Transverse colon (tissue), 4 donors: ENCODE data around the gene TWIST1. TPM values are rescaled to one million over a fixed set of nuclear protein-coding genes. Genes with fewer than 3 reads are reported as not detected.

Experiments
- DNase-seq: peaks from one replicate; pipeline ENCODE4 v3.0.0-alpha.2; 2019
- H3K27ac ChIP-seq, 4 donors: fragments of 200-600 bp; sonication (generic); 2 replicates each; pipeline ENCODE4 v1.5.1; 2016 to 2018; ENCODE audit warnings: inconsistent platforms in 4 of 4
- H3K27me3 ChIP-seq: fragments of 200-600 bp; sonication (generic); 2 replicates; pipeline ENCODE4 v1.5.1; 2017; ENCODE audit warnings: inconsistent platforms
- H3K36me3 ChIP-seq, 4 donors: fragments of 200-600 bp; sonication (generic); 2 replicates each; pipeline ENCODE4 v1.5.1; 2017 to 2019; ENCODE audit warnings: inconsistent platforms in 4 of 4
- H3K4me1 ChIP-seq, 4 donors: fragments of 200-600 bp; sonication (generic); 2 replicates each; pipeline ENCODE4 v1.5.1; 2017 to 2020; ENCODE audit warnings: inconsistent platforms in 4 of 4
- H3K4me3 ChIP-seq, 4 donors: fragments of 200-600 bp; sonication (generic); 1 replicate in 1 of 4; 2 replicates in 3 of 4; pipeline versions ENCODE4 v1.5.1 to v1.6.1; 2017 to 2019; ENCODE audit warnings: inconsistent platforms in 4 of 4
- H3K9me3 ChIP-seq, 2 donors: fragments of 200-600 bp; sonication (generic); 2 replicates each; pipeline ENCODE4 v1.5.1; 2017 to 2019; ENCODE audit warnings: inconsistent platforms in 2 of 2
- EP300 ChIP-seq: sonication (generic); formaldehyde crosslinking; IDR thresholded peaks from one replicate; pipeline ENCODE4 v1.6.1; 2017; ENCODE audit warnings: antibody characterized with exemption, low read depth
- POLR2A ChIP-seq: fragments of 450-650 bp; IDR thresholded peaks from one replicate; pipeline ENCODE4 v1.6.1; 2016; ENCODE audit warnings: antibody characterized with exemption, mild to moderate bottlenecking, moderate library complexity
- POLR2AphosphoS5 ChIP-seq, 3 donors: sonication (generic); formaldehyde crosslinking; IDR thresholded peaks; one replicate each; pipeline ENCODE4 v1.6.1; 2016; ENCODE audit warnings: antibody characterized with exemption in 3 of 3
- WGBS, 2 donors: methylation state at CpG; one replicate each; pipeline ENCODE4 v1.1.5; 2018; ENCODE audit warnings: low coverage in 1 of 2; 5-methylcytosine and 5-hydroxymethylcytosine counted together
- in situ Hi-C, 4 donors: fragments of 200-750 bp; cut with MboI; loops; one replicate each; pipeline versions ENCODE4 v1.15.0 to v1.15.1; 2017; ENCODE audit warnings: low sequenced_read_pairs in 3 of 4, low pct_ligation_motif_present in 1 of 4, low pct_unique_long_range_greater_than_20kb in 1 of 4
- intact Hi-C: fragments of 100-400 bp; cut with DNase I; formaldehyde crosslinking; loops from one replicate; pipeline ENCODE4 v1.15.1; 2023; ENCODE audit warnings: low total_unique reads
- total RNA-seq, 4 donors: library from RNA; depleted of rRNA; stranded (reverse); fragments of >200 nt; gene quantifications; one replicate each; pipeline ENCODE4 v1.1.0, GENCODE V29; 2016
- TF ChIP-seq, protein P1 (sequence below), 5 experiments: fragments of 200-600 bp in 3 of 5; fragments of 450-650 bp in 2 of 5; sonication (generic) in 3 of 5; IDR thresholded peaks; 1 replicate in 2 of 5; 2 replicates in 3 of 5; pipeline ENCODE4 v1.5.1; 2016 to 2017; ENCODE audit warnings: antibody characterized with exemption in 5 of 5, inconsistent platforms in 3 of 5, mild to moderate bottlenecking in 2 of 5, moderate library complexity in 1 of 5

The TWIST1 gene
- total RNA-seq = under 1 TPM in 2 of 4 donors, not detected in 2; 0.41 to 0.64 TPM

DNA sequence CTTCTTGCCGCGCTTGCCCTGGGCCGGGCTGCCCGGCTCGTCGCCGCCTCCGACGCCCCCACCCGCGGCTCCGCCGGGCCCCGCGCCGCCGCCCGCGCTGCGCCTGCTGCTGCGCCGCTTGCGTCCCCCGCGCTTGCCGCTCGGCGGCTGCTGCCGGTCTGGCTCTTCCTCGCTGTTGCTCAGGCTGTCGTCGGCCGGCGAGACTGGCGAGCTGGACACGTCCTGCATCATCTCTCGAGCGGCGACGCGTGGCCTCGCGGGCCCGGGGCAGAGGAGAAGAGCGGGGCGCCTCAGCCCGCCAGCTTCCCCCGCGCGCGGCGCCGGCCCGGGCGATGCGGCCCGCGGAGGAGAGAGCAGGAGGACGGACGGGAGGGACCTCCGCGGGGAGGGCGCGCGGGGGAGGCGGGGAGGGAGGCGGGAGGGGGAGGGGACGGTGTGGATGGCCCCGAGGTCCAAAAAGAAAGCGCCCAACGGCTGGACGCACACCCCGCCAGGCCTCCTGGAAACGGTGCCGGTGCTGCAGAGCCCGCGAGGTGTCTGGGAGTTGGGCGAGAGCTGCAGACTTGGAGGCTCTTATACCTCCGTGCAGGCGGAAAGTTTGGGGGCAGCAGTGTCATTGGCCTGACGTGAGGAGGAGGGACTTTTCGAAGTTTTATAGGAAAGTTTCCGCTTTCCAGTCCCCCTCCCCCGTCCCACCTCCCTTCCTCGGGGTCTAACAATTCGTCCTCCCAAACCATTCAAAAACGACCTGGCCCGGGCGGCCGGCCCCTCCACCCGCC is at the start of gene TWIST1:
TSS of gene TWIST1 (minus strand) at position 546 of the 779 bp plus-strand sequence. CDS start at position 231, 315 bp downstream.
- no peaks in the 10 kb centered on the region for H3K9me3 ChIP-seq
- in situ Hi-C loops = no loop called here
- peak within 1 kb of the TSS; percentile 26 to 71 (median 40) for H3K4me3 ChIP-seq
- no peak for DNase-seq
- H3K27ac ChIP-seq = peak within 1 kb of the TSS in 2 of 4 donors; percentile 45 to 46
- intact Hi-C loops = no loop called here
- WGBS, 2 donors = 2 to 3% methylated on average over 6 to 42 of the region's 91 CpGs
- peaks cover 0 to 21% (median 12%) of the 10 kb centered on the region in 4 donors for H3K4me1 ChIP-seq
- peaks cover 98% of the 10 kb centered on the region for H3K27me3 ChIP-seq
- TF ChIP-seq, protein P1, sequence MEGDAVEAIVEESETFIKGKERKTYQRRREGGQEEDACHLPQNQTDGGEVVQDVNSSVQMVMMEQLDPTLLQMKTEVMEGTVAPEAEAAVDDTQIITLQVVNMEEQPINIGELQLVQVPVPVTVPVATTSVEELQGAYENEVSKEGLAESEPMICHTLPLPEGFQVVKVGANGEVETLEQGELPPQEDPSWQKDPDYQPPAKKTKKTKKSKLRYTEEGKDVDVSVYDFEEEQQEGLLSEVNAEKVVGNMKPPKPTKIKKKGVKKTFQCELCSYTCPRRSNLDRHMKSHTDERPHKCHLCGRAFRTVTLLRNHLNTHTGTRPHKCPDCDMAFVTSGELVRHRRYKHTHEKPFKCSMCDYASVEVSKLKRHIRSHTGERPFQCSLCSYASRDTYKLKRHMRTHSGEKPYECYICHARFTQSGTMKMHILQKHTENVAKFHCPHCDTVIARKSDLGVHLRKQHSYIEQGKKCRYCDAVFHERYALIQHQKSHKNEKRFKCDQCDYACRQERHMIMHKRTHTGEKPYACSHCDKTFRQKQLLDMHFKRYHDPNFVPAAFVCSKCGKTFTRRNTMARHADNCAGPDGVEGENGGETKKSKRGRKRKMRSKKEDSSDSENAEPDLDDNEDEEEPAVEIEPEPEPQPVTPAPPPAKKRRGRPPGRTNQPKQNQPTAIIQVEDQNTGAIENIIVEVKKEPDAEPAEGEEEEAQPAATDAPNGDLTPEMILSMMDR (IDR thresholded peaks at IDR 0.05) = no peak
- TF ChIP-seq POLR2A = no peak
- no peak for TF ChIP-seq POLR2AphosphoS5 (IDR thresholded peaks at IDR 0.05)
- TF ChIP-seq EP300 = no peak
- H3K36me3 ChIP-seq = no peaks in the 10 kb centered on the region

DNA sequence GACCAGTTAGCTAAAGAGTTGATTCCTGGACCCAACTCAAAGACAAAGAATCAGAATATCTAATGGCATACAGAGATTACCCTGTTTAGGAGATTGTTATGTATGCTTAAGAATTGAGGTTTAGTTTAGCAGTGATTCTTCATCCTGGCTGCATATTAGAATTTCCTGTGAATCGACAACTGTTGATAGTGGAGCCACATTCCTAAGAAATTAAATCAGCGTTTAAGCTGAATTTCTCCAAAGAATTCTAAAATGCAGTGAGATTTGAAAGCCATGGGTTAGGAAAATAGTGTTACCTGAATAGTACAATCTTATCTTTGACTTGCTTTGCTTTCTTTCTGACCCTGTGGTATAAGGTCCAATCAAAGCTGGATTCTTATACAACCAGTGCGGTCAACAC is 44.2 kb upstream of the TWIST1 start:
- H3K4me3 ChIP-seq = no peak overlapping the region
- no peak for DNase-seq
- in situ Hi-C loops (no loop called here), intact Hi-C loops (no loop called here)
- TF ChIP-seq, protein P1 (IDR thresholded peaks at IDR 0.05) = no peak
- TF ChIP-seq POLR2AphosphoS5 (IDR thresholded peaks at IDR 0.05) (no peak), EP300 (no peak), POLR2A (no peak)
- no peaks in the 10 kb centered on the region for H3K9me3 ChIP-seq
- WGBS, 2 donors = 69 to 87% methylated on average over 3 of the region's 3 CpGs
- H3K27ac ChIP-seq = no peak overlapping the region
- H3K36me3 ChIP-seq = no peaks in the 10 kb centered on the region
- no peaks in the 10 kb centered on the region for H3K27me3 ChIP-seq
- H3K4me1 ChIP-seq = no peaks in the 10 kb centered on the region

DNA sequence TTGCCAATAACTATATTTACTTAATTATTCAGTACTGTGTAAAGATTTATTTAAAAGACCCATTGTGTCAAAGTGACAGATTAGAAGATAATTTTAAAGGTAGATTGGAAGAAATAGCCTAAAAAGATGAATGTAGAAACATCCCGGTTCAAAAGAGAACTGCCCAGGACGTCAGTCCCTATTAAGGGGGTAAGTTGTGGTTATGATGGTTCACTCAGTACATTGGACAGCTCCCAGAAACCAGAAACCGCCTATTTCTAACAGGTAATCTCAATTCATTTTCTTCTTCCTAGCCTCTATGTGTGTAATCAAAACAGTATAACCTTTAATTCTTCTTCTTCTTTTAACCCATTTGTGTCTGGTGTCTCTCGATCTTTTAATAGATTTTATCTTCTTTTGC is 29.3 kb upstream of the TWIST1 start:
- Histone ChIP-seq H3K27me3 (peaks cover 64% of the 10 kb centered on the region), H3K36me3 (no peaks in the 10 kb centered on the region), H3K27ac (no peak overlapping the region), H3K4me3 (no peak overlapping the region), H3K4me1 (peaks cover 0 to 3% (median 0%) of the 10 kb centered on the region in 4 donors), H3K9me3 (no peaks in the 10 kb centered on the region)
- no peak for DNase-seq
- intact Hi-C loops = no loop called here
- 6 to 8% methylated on average over 4 of the region's 4 CpGs for WGBS, 2 donors
- in situ Hi-C loops = no loop called here
- TF ChIP-seq EP300 (no peak), POLR2A (no peak), POLR2AphosphoS5 (IDR thresholded peaks at IDR 0.05) (no peak)
- TF ChIP-seq, protein P1 (IDR thresholded peaks at IDR 0.05) = no peak

DNA sequence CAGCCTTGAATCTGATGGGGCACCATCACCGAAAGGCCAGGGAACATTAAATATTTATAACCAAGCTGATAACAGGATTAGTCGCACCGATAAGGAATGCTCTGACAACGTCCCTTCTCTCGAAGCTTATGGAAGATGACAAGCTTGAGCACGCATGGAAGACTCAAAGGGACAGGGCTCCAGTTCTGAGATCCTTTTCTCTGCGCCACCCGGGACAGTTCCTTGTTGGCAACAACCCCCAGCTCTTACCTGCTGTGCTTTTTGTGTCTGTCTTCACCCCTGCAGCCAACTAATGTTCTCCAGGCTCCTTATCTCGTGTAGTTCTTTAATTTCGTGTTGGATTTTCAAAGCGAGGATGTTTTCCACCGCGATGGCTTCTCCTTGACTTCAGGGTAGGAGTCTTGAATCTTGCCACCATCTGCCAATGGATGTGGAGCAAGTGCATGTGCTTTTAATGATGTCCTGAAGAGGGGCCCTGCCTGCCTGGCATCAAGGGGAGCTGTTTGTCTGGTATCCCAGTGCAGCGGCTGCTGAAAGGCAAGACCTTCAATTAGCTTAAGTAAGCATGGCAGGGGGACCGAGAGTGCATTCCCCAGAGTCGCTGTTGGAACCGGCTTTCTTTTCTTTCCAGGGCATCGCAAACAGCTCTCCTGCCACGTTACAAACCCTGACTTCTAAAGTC is 28.1 kb upstream of the TWIST1 start:
- intact Hi-C loops = no loop called here
- Histone ChIP-seq H3K4me3 (no peak overlapping the region), H3K27ac (no peak overlapping the region), H3K36me3 (no peaks in the 10 kb centered on the region), H3K27me3 (peaks cover 70% of the 10 kb centered on the region), H3K4me1 (peaks cover 0 to 3% (median 0%) of the 10 kb centered on the region in 4 donors), H3K9me3 (no peaks in the 10 kb centered on the region)
- WGBS, 2 donors = 11 to 18% methylated on average over 11 to 19 of the region's 19 CpGs
- in situ Hi-C loops = no loop called here
- TF ChIP-seq EP300 (no peak), POLR2AphosphoS5 (IDR thresholded peaks at IDR 0.05) (no peak), POLR2A (no peak)
- TF ChIP-seq, protein P1 (IDR thresholded peaks at IDR 0.05) = no peak
- DNase-seq = no peak
